WTC11 (cell line): ENCODE results near the gene FAM20A. TPM values are rescaled to one million over a fixed set of nuclear protein-coding genes. Genes with fewer than 3 reads are reported as not detected.

ENCODE experiments used
- ATAC-seq: fragments of 200-7000 bp; cut with Tn5 transposase; 2 replicates; pipeline ENCODE4 v1.10.0; 2021; ENCODE audit warnings: mild to moderate bottlenecking, moderate library complexity
- CTCF ChIA-PET: fragments of 300-600 bp; sonication (Branson Sonifier 250); formaldehyde crosslinking; loops from one replicate; lab custom pipeline; 2021; ENCODE audit warnings: antibody characterized with exemption; lab: Charles Lee
- POLR2A ChIA-PET: fragments of 350-600 bp; sonication (Branson Sonifier 250); formaldehyde crosslinking; loops from one replicate; lab custom pipeline; 2021; ENCODE audit warnings: antibody characterized with exemption; lab: Charles Lee
- DNase-seq: peaks from one replicate; pipeline ENCODE4 v3.0.0; 2021; ENCODE audit warnings: low spot score
- H3K27ac Mint-ChIP-seq: 2 replicates; pipeline ENCODE4 v1.8.0; 2021; ENCODE audit warnings: mixed read lengths
- H3K27me3 Mint-ChIP-seq: 2 replicates; pipeline ENCODE4 v1.8.0; 2021; ENCODE audit warnings: low read depth, mild to moderate bottlenecking, moderate library complexity, mixed read lengths
- H3K36me3 Mint-ChIP-seq: 2 replicates; pipeline ENCODE4 v1.8.0; 2021; ENCODE audit warnings: mixed read lengths
- H3K4me1 Mint-ChIP-seq: 2 replicates; pipeline ENCODE4 v1.8.0; 2022; ENCODE audit warnings: mixed read lengths
- H3K4me3 Mint-ChIP-seq: 2 replicates; pipeline ENCODE4 v1.8.0; 2021; ENCODE audit warnings: mild to moderate bottlenecking, moderate library complexity, mixed read lengths
- H3K9me3 Mint-ChIP-seq: 2 replicates; pipeline ENCODE4 v1.8.0; 2021; ENCODE audit warnings: mixed read lengths
- AFF4 ChIP-seq: sonication (generic); formaldehyde crosslinking; IDR thresholded peaks from 2 replicates; pipeline ENCODE4 v1.8.1; 2023; ENCODE audit warnings: mild to moderate bottlenecking, missing genetic modification reagents, borderline replicate concordance
- E2F4 ChIP-seq: sonication (generic); formaldehyde crosslinking; IDR thresholded peaks from 2 replicates; pipeline ENCODE4 v1.8.1; 2022; ENCODE audit warnings: low read depth, mild to moderate bottlenecking, moderate library complexity, missing genetic modification reagents, borderline replicate concordance
- FOXP4 ChIP-seq: sonication (generic); formaldehyde crosslinking; IDR thresholded peaks from 2 replicates; pipeline ENCODE4 v1.8.0; 2022; ENCODE audit warnings: mild to moderate bottlenecking, missing genetic modification reagents
- GRHL2 ChIP-seq: fragments of 250-450 bp; sonication (Bioruptor Pico); IDR thresholded peaks from 2 replicates; pipeline ENCODE4 v1.8.0; 2022; ENCODE audit warnings: mild to moderate bottlenecking, moderate library complexity; ENCODE audit not compliant: insufficient replicate concordance, severe bottlenecking
- GTF2I ChIP-seq: fragments of 250-450 bp; sonication (Bioruptor Pico); conservative IDR thresholded peaks from 2 replicates; pipeline ENCODE4 v1.4.0; 2021; ENCODE audit warnings: mild to moderate bottlenecking
- JUN ChIP-seq: sonication (generic); formaldehyde crosslinking; IDR thresholded peaks from 2 replicates; pipeline ENCODE4 v1.8.0; 2023; ENCODE audit warnings: mild to moderate bottlenecking, missing genetic modification reagents
- KAT7 ChIP-seq: sonication (generic); formaldehyde crosslinking; IDR thresholded peaks from 2 replicates; pipeline ENCODE4 v1.8.1; 2023; ENCODE audit warnings: missing genetic modification reagents, mild to moderate bottlenecking, borderline replicate concordance
- MLX ChIP-seq: sonication (generic); formaldehyde crosslinking; IDR thresholded peaks from 2 replicates; pipeline ENCODE4 v1.8.1; 2023; ENCODE audit warnings: mild to moderate bottlenecking, missing genetic modification reagents, moderate library complexity
- MXD4 ChIP-seq: fragments of 250-450 bp; sonication (Bioruptor Pico); IDR thresholded peaks from 2 replicates; pipeline ENCODE4 v1.8.0; 2021; ENCODE audit warnings: mild to moderate bottlenecking, moderate library complexity, borderline replicate concordance
- NR1H2 ChIP-seq: sonication (generic); formaldehyde crosslinking; IDR thresholded peaks from 2 replicates; pipeline ENCODE4 v1.9.0; 2021; ENCODE audit warnings: mild to moderate bottlenecking, moderate library complexity, missing genetic modification reagents
- SOX15 ChIP-seq: fragments of 250-450 bp; sonication (Bioruptor Pico); IDR thresholded peaks from 2 replicates; pipeline ENCODE4 v1.9.0; 2021; ENCODE audit warnings: mild to moderate bottlenecking
- USF2 ChIP-seq: sonication (generic); formaldehyde crosslinking; IDR thresholded peaks from 2 replicates; pipeline ENCODE4 v1.8.1; 2023; ENCODE audit warnings: mild to moderate bottlenecking, missing genetic modification reagents, moderate library complexity
- ZBTB21 ChIP-seq: sonication (generic); formaldehyde crosslinking; IDR thresholded peaks from 2 replicates; pipeline ENCODE4 v1.8.1; 2023; ENCODE audit warnings: mild to moderate bottlenecking, missing genetic modification reagents, borderline replicate concordance
- ZNF219 ChIP-seq: sonication (generic); formaldehyde crosslinking; IDR thresholded peaks from 2 replicates; pipeline ENCODE4 v1.8.0; 2023; ENCODE audit warnings: missing genetic modification reagents, mild to moderate bottlenecking, borderline replicate concordance
- ZNF512 ChIP-seq: sonication (generic); formaldehyde crosslinking; IDR thresholded peaks from 2 replicates; pipeline ENCODE4 v1.8.1; 2022; ENCODE audit warnings: missing genetic modification reagents, borderline replicate concordance
- total RNA-seq: library from RNA; stranded (reverse); gene quantifications from 3 replicates; pipeline ENCODE4 v1.2.3, GENCODE V29; 2021

Gene FAM20A
- total RNA-seq, 1 experiment from 2014 or later: 5.8 TPM

GRCh38 chr17:68576811-68577496 lies 24.2 kb downstream of the FAM20A start (continued):
- TF ChIP-seq E2F4 (CRISPR knock-in tag): no peak
- no peak for TF ChIP-seq NR1H2 (CRISPR knock-in tag)
- TF ChIP-seq AFF4: no peak
- TF ChIP-seq ZNF219: no peak
- TF ChIP-seq GRHL2 (CRISPR knock-in tag): no peak
- no peak for TF ChIP-seq USF2

GRCh38 chr17:68576137-68576536 lies 25.0 kb downstream of the FAM20A start:
- no peaks in the 10 kb centered on the region; the same call in 1 of the 2 replicates for H3K27me3 Mint-ChIP-seq
- POLR2A ChIA-PET: no interaction called here
- H3K4me1 Mint-ChIP-seq: 0 out of 2 replicates have a peak, but pooled peaks cover 2% of the 10 kb centered on the region
- CTCF ChIA-PET: interaction anchor here (0.6 to 1.4 kb wide), 5 partner anchors 24 to 43 kb away, joined by 3 to 8 read pairs (median 4); partner anchors contain the start of gene FAM20A
- H3K27ac Mint-ChIP-seq: no peak overlapping the region
- TF ChIP-seq ZBTB21: no peak
- TF ChIP-seq GRHL2 (CRISPR knock-in tag): no peak
- H3K36me3 Mint-ChIP-seq: no peaks in the 10 kb centered on the region
- peaks cover 4% of the 10 kb centered on the region; the same call in 1 of the 2 replicates for H3K9me3 Mint-ChIP-seq
- no peak for ATAC-seq
- no peak for DNase-seq
- no peak overlapping the region for H3K4me3 Mint-ChIP-seq

GRCh38 chr17:68573338-68573737 lies 27.8 kb downstream of the FAM20A start:
- Mint-ChIP-seq H3K27me3 (no peaks in the 10 kb centered on the region), H3K9me3 (no peaks in the 10 kb centered on the region), H3K27ac (no peak overlapping the region), H3K4me1 (no peaks in the 10 kb centered on the region), H3K4me3 (no peak overlapping the region), H3K36me3 (no peaks in the 10 kb centered on the region)
- no peak for TF ChIP-seq GRHL2 (CRISPR knock-in tag)
- 0 out of 2 replicates have a peak, but pooled peaks have one; percentile 57 for TF ChIP-seq ZNF512 (CRISPR knock-in tag)
- POLR2A ChIA-PET: interaction anchor here (0.7 kb wide), 1 partner anchor 37 kb away, joined by 3 read pairs; no protein-coding TSS in a partner anchor
- no peak for ATAC-seq
- no peak for DNase-seq
- CTCF ChIA-PET: interaction anchor here (0.7 to 1.3 kb wide), 2 partner anchors 27 to 39 kb away, joined by 3 read pairs; no protein-coding TSS in a partner anchor

GRCh38 chr17:68572138-68572842 lies 28.9 kb downstream of the FAM20A start:
- DNase-seq (no peak), ATAC-seq (no peak)
- no peak overlapping the region for H3K27ac Mint-ChIP-seq
- no peak overlapping the region for H3K4me3 Mint-ChIP-seq
- no peaks in the 10 kb centered on the region for H3K4me1 Mint-ChIP-seq
- CTCF ChIA-PET: interaction anchor here (0.7 to 1.3 kb wide), 4 partner anchors 28 to 42 kb away, joined by 3 read pairs; no protein-coding TSS in a partner anchor
- H3K36me3 Mint-ChIP-seq: no peaks in the 10 kb centered on the region
- no peaks in the 10 kb centered on the region for H3K9me3 Mint-ChIP-seq
- POLR2A ChIA-PET: interaction anchor here (0.7 kb wide), 1 partner anchor 36 kb away, joined by 3 read pairs; no protein-coding TSS in a partner anchor
- H3K27me3 Mint-ChIP-seq: no peaks in the 10 kb centered on the region
- TF ChIP-seq KAT7 (CRISPR knock-in tag) (no peak), FOXP4 (CRISPR knock-in tag) (no peak), JUN (no peak), SOX15 (CRISPR knock-in tag) (no peak), MLX (CRISPR knock-in tag) (no peak), USF2 (no peak), GTF2I (no peak), MXD4 (CRISPR knock-in tag) (no peak)
